Epithelial cell of esophagus (primary cell): ENCODE data around the gene KIF21A.
"Not testable (repeated sequence)": the region's sequence is repeated elsewhere in the genome, so short reads cannot be mapped to it uniquely, and the experiment has no call there.

ENCODE experiments used
- DNase-seq: peaks from one replicate; pipeline ENCODE4 v3.0.0; 2010; ENCODE audit warnings: low read depth
- H3K4me3 ChIP-seq: 2 replicates; pipeline ENCODE4 v1.5.1; 2011; ENCODE audit warnings: mild to moderate bottlenecking, low read length, control low read depth
- CTCF ChIP-seq: IDR thresholded peaks from 2 replicates; pipeline ENCODE4 v1.5.1; 2011; ENCODE audit warnings: low read depth, mild to moderate bottlenecking, low read length, control low read depth, inconsistent platforms; ENCODE audit not compliant: insufficient read depth; ENCODE audit errors: missing control alignments

KIF21A gene

GRCh38 chr12:39443081-39443928 lies at the start of gene KIF21A:
Gene KIF21A (minus strand): TSS chr12:39443120. CDS start chr12:39442970, 150 bp downstream.
- DNase-seq = peak; percentile 94
- peak; percentile 2 for TF ChIP-seq CTCF
- peak within 1 kb of the TSS; percentile 86 for H3K4me3 ChIP-seq

- no peak overlapping the region for H3K4me3 ChIP-seq
- DNase-seq = peak; percentile 97
- no peak for TF ChIP-seq CTCF
These were observed 47.8 kb upstream of the KIF21A start for GRCh38 chr12:39490500-39491282.

GRCh38 chr12:39483597-39483996 lies 40.7 kb upstream of the KIF21A start:
- no peak for TF ChIP-seq CTCF
- no peak for DNase-seq
- H3K4me3 ChIP-seq = no peak overlapping the region

GRCh38 chr12:39483042-39483441 lies 40.1 kb upstream of the KIF21A start:
- no peak for DNase-seq
- H3K4me3 ChIP-seq = no peak overlapping the region
- no peak for TF ChIP-seq CTCF

GRCh38 chr12:39476894-39477293 lies 34.0 kb upstream of the KIF21A start:
- no peak for DNase-seq
- no peak for TF ChIP-seq CTCF
- no peak overlapping the region for H3K4me3 ChIP-seq

GRCh38 chr12:39476121-39476520 lies 33.2 kb upstream of the KIF21A start:
- TF ChIP-seq CTCF = no peak
- no peak overlapping the region for H3K4me3 ChIP-seq
- no peak for DNase-seq

GRCh38 chr12:39475136-39475535 lies 32.2 kb upstream of the KIF21A start:
- not testable (repeated sequence) for DNase-seq, H3K4me3 ChIP-seq
